ENCODE data around the gene REEP3.

Gene REEP3, protein sequence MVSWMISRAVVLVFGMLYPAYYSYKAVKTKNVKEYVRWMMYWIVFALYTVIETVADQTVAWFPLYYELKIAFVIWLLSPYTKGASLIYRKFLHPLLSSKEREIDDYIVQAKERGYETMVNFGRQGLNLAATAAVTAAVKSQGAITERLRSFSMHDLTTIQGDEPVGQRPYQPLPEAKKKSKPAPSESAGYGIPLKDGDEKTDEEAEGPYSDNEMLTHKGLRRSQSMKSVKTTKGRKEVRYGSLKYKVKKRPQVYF

GRCh38 chr10:63520500-63521415 is at the start of gene REEP3:
REEP3 (plus strand) TSS chr10:63521401; CDS start chr10:63521546, 145 bp downstream.
- TF ChIP-seq GATA2 (IDR thresholded peaks at IDR 0.05; ENCODE audit: low read depth, low read length), result no peak
- TF ChIP-seq GATA3 (IDR thresholded peaks at IDR 0.05; ENCODE audit: low read depth, low read length), result no peak

DNA sequence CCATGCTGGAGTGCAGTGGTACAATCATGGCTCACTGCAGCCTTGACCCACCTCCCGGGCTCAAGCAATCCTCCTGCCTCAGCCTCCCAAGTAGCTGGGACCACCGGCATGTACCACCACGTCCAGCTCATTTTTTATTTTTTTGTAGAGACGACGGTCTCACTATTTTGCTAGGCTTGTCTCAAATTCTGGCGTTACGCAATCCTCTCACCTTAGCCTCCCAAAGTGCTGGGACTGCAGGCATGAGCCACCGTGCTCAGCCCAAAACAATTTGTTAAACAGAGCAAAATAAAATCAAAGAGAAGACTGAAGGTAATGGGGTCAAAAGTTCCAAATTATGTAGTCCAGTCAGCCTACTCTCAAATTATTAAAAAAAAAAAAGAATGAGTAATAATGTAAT is 46.7 kb upstream of the REEP3 start:
- TF ChIP-seq GATA3 (IDR thresholded peaks at IDR 0.05; ENCODE audit: low read depth, low read length), result no peak
- no peak for TF ChIP-seq GATA2 (IDR thresholded peaks at IDR 0.05; ENCODE audit: low read depth, low read length)

DNA sequence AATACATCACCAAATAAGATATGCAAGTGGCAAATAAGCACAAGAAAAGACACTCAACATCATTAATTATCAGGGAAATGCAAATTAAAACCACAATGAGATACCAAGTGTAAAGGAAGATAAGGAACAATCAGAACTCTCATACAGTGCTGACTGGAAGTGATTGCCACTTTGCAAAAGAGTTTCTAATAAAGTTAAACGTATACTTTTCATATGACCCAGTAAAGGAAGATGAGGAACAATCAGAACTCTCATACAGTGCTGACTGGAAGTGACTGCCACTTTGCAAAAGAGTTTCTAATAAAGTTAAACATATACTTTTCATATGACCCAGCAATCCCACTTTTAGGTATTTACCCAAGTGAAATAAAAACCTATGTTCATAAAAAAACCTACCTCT is 43.3 kb upstream of the REEP3 start:
- TF ChIP-seq GATA2 (IDR thresholded peaks at IDR 0.05; ENCODE audit: low read depth, low read length) (no peak), GATA3 (IDR thresholded peaks at IDR 0.05; ENCODE audit: low read depth, low read length) (no peak)

DNA sequence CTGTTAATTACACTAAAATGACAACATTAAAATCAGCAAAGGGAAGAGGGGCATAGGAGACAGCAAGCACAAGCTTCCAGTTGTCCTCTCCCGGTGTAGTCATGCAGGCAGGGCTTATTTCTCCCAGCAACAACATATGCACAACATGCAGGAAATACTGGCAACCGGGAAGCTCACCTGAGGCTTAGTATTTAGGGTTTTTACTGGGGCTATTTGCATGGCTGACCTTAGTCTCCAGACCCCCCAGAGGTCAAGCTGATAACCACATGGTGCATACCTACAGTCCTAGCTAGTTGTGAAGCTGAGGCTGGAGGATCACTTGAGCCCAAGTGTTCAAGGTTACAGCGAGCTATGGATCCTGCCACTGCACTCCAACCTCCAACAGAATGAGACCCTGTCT is 42.6 kb upstream of the REEP3 start:
- no peak for TF ChIP-seq GATA3 (IDR thresholded peaks at IDR 0.05; ENCODE audit: low read depth, low read length)
- no peak for TF ChIP-seq GATA2 (IDR thresholded peaks at IDR 0.05; ENCODE audit: low read depth, low read length)

DNA sequence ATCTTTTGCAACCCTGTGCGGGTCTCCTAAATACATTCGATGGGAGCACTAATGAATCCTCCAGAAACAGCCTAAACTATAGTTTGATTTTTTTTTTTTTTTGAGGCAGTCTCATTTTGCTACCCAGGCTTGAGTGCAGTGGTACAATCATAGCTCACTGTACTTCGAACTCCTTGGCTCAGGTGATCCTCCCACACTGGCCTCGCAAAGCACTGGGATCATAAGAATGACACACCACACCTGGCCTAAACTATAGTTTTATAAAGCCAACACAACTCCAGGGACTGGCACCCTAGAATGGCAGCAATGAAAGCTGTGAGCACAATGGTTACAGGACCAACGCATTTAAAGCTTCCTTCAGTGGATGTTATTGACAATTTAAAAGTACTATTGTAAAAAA is 41.0 kb upstream of the REEP3 start:
- TF ChIP-seq GATA3 (IDR thresholded peaks at IDR 0.05; ENCODE audit: low read depth, low read length), result no peak
- TF ChIP-seq GATA2 (IDR thresholded peaks at IDR 0.05; ENCODE audit: low read depth, low read length), result no peak

DNA sequence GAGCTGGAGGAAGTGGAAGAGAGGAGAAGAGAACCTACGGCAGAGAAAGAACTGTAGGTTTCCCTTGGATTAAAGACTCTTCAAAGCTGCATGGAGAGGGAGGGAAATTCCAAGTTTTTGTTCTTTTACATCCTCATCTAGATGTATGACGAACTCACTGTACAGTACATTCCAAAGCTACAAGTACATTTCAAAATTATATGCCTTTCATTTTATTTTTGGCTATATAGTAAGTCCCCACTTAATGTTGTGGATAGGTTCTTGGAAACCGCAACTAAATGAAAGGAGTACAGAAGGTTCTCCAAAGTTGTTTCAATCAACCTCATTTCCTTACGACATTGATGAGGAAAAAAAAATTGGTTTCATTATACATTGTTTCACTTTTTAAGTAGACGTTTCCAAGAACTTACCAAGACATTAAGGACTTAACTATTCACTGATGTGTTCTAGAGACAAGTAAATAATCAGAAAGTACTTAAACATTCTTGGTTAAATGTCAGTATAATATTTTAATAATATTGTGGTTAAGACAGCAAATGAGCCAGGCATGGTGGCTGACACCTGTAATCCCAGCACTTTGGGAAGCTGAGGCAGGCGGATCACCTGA is 39.3 kb upstream of the REEP3 start:
- no peak for TF ChIP-seq GATA2 (IDR thresholded peaks at IDR 0.05; ENCODE audit: low read depth, low read length)
- TF ChIP-seq GATA3 (IDR thresholded peaks at IDR 0.05; ENCODE audit: low read depth, low read length), result no peak

DNA sequence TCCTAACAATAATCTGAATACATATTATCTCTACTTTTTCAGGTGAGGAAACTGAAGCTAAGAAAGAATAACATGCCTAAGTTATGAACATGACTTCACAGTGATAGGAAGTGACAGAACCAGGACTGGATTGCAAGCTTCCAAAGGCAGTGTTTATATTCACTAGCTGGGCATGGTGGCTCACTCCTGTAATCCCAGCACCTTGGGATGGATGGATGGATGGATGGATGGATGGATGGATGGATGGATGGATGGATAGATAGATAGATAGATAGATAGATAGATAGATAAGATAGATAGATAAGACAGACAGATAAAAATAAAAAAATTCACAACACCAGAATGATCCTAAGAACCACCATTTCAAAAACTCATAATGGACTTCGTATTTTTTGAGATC is 37.2 kb upstream of the REEP3 start:
- TF ChIP-seq GATA2 (IDR thresholded peaks at IDR 0.05; ENCODE audit: low read depth, low read length) (no peak), GATA3 (IDR thresholded peaks at IDR 0.05; ENCODE audit: low read depth, low read length) (no peak)

DNA sequence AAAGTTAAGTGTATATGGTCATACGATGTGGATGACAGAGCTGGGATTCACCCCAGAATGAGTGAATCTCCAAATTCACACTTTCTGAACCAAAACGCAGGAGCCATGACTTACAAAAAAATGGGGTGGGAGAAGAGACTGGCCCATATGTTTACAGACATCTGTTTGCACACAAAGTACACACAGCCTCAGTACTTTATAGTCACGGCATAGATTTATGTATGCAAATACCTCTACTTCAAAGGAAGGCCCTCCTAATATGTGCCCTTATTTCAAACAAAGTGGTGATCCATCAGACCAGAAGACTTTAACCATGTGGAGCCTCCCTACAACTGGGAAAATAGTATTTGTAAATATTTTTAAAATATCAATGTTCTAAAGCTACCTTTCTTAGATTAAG is 33.2 kb upstream of the REEP3 start:
- TF ChIP-seq GATA3 (IDR thresholded peaks at IDR 0.05; ENCODE audit: low read depth, low read length), result no peak
- TF ChIP-seq GATA2 (IDR thresholded peaks at IDR 0.05; ENCODE audit: low read depth, low read length), result no peak

DNA sequence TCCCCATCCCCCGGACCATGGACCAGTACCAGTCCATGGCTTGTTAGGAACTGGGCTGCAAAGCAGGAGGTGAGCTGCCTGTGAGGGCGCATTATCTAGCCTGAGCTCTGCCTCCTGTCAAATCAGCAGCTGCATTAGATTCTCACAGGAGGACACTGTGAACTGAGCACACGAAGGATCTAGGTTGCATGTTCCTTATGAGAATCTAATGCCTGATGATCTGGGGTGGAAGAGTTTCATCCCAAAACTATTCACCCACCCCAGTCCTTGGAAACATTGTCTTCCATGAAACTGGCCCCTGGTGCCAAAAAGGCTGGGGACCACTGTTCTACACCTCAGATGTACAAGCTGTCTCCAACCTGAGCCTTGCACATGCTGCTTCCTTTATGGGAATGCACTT is 31.4 kb upstream of the REEP3 start:
- no peak for TF ChIP-seq GATA3 (IDR thresholded peaks at IDR 0.05; ENCODE audit: low read depth, low read length)
- no peak for TF ChIP-seq GATA2 (IDR thresholded peaks at IDR 0.05; ENCODE audit: low read depth, low read length)

GRCh38 chr10:63491588-63492316 is 29.4 kb upstream of the REEP3 start:
- no peak for TF ChIP-seq GATA2 (IDR thresholded peaks at IDR 0.05; ENCODE audit: low read depth, low read length)
- TF ChIP-seq GATA3 (IDR thresholded peaks at IDR 0.05; ENCODE audit: low read depth, low read length), result no peak

DNA sequence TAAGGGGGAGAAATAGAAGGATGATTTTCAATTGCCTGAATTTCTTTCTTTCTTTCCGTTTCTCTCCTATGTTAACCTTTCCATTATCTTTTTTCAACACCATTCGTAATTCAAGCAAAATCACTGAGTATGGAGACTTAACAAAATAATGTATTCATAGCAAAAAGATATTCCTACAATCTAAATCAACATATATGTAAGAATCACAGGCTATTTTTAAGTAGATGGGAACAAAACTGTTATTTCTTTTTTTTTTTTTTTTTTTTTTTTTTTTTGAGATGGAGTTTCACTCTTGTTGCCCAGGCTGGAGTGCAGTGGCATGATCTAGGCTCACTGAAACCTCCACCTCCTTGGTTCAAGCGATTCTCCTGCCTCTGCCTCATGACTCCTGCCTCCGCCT is 28.2 kb upstream of the REEP3 start:
- TF ChIP-seq GATA2 (IDR thresholded peaks at IDR 0.05; ENCODE audit: low read depth, low read length), result no peak
- TF ChIP-seq GATA3 (IDR thresholded peaks at IDR 0.05; ENCODE audit: low read depth, low read length), result no peak

GRCh38 chr10:63494951-63495350 is 26.2 kb upstream of the REEP3 start:
- TF ChIP-seq GATA3 (IDR thresholded peaks at IDR 0.05; ENCODE audit: low read depth, low read length) (no peak), GATA2 (IDR thresholded peaks at IDR 0.05; ENCODE audit: low read depth, low read length) (no peak)

- TF ChIP-seq GATA2 (IDR thresholded peaks at IDR 0.05; ENCODE audit: low read depth, low read length), result no peak
- no peak for TF ChIP-seq GATA3 (IDR thresholded peaks at IDR 0.05; ENCODE audit: low read depth, low read length)
These were observed 24.6 kb upstream of the REEP3 start for GRCh38 chr10:63496561-63496960.

- TF ChIP-seq GATA3 (IDR thresholded peaks at IDR 0.05; ENCODE audit: low read depth, low read length) (no peak), GATA2 (IDR thresholded peaks at IDR 0.05; ENCODE audit: low read depth, low read length) (no peak)
These were observed 23.9 kb upstream of the REEP3 start for GRCh38 chr10:63497321-63497720.

Measured in SH-SY5Y (cell line).